GM18909 (cell line): ENCODE measurements around the gene PPP3CA.
"Not testable (repeated sequence)": the region's sequence is repeated elsewhere in the genome, so short reads cannot be mapped to it uniquely, and the experiment has no call there.

Experiments
- ATAC-seq: cut with Tn5 transposase; IDR thresholded peaks from one replicate; pipeline ENCODE4 v1.9.1; 2021; ENCODE audit warnings: mild to moderate bottlenecking; ENCODE audit not compliant: unreplicated experiment, poor library complexity

Gene PPP3CA

GRCh38 chr4:101262683-101263082 is 84.6 kb downstream of the PPP3CA start:
- ATAC-seq = no peak

DNA sequence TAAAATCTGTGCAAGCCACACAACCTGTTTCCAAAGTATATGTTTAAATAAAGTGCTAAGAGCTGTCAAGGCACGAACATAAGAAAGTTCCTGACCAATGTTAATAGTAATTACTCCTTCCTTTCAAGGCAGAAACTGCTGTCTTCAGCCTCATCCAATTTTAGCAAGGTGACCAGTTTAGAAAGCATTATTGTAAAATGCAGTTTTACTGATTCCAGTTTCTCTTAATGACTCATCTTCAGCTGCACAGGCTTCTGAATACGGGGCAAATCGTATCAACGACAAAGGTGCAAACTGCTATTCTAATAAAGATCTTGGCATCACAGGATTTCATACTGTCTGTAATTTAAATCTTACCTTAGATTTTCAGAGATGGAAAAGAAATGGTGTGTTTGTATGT is 87.5 kb downstream of the PPP3CA start:
- ATAC-seq = peak; percentile 97

DNA sequence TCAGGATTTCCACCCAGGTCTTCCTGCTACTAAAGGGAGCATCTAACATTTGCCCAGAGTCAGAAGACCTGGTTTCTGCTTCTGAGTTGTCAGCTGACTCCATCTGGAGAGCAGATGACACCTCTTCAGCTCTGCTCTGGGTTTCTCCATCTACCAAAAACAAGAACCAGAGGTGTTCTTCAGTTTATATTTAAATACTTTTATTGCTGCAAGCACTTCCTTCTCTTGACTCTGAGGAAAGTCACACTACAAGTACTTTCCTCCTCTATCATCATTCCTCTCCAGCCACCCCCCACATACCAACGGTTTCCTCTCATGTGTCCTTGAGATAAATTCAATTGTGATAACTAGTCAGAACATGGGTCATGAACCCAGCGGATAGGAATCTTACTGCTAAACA is 88.4 kb downstream of the PPP3CA start:
- ATAC-seq = peak; percentile 32

- no peak for ATAC-seq
These were observed 91.1 kb downstream of the PPP3CA start for GRCh38 chr4:101256222-101256621.

GRCh38 chr4:101254776-101255175 is 92.5 kb downstream of the PPP3CA start:
- ATAC-seq = no peak

DNA sequence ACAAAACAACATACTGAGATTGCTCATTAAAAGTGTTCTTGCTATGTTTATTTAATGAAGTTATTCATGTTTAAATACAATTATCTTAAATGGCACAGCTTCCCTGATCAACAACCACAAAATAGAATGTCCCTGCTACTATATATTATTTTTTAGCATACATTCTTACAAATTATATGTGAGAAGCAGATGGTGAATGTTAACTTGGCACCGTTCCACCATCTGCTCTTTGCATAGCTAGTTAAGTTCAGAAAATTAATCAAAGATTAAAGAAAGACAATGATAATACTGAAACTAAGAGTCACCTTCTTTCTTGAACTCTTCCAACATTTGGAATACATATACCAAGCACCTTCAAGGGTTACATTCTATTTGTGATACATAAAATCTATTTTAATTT is 94.2 kb downstream of the PPP3CA start:
- no peak for ATAC-seq

DNA sequence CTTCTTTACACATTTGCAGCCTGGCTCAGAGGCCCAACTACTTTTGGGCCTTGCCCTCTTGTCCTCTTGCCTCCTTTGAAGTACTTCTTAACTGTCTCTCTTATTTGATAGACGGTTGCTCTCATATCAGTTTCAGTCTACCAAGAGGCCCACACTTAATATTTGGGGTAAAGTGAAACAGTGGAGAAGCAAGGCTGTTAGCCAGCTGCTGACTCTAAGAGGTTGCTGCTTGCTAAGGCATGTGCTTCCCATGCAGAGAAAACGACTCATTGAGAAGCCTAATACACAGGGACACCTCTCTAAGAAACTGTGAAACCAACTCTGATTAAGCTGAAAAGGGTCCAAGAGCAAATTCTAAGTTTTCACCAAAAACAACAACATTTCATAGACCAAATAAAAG is 94.6 kb downstream of the PPP3CA start:
- peak; percentile 82 for ATAC-seq

DNA sequence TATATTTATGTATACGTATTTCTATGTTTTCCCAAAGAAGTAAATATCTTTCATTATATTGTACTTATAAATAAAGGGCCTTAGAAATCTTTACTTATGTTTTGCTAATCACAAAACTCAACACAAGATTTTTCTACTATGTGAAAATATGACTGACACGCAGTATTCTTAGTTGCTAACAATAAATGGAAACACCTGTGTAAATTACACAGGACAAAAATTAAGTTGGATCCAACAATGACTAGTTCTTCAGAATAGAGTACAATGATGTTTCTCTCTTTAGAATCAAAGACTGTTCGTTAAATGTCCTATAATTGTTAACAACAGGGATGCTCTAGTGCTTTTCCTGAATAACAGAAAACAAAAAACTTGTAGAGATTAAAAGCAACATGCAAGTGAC is 96.1 kb downstream of the PPP3CA start:
- ATAC-seq = no peak

DNA sequence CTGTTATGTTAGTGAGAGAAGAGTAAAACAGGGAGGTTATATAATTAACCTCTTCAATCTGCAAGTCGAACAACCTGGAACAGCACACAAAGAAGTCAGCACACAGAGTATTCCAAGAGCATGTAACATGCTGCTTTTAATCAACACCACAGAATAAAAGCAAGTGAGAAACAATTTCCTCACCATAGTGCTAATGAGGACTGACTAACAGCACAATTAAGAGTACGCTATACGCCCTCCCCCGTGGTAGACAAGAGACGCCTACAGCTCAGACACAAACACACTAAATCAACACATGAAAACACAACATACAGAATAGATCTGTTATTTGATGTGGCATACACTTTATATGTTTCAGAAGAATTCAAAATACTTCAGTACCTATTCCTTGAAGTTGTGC is 103.0 kb downstream of the PPP3CA start:
- ATAC-seq = no peak

- ATAC-seq = no peak
These were observed 104.9 kb downstream of the PPP3CA start for GRCh38 chr4:101242441-101242840.

DNA sequence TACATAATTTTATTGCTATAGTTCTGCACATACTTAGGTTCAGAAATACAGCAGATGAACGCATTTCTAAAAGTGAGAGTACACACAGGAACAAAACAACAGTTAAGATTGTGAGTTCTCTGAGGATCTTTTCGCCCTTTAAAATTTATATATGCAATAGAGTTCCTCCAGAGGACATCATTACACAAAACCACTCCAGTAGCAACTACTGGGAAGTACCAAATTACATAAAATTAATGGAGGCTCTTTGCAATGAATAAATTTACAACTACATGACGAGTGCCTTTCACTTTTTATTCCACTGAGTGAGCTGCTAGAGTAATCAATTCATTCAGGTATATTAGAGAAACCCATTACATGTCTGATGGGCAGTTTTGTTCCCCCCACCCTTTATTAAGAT is 107.2 kb downstream of the PPP3CA start:
- no peak for ATAC-seq

DNA sequence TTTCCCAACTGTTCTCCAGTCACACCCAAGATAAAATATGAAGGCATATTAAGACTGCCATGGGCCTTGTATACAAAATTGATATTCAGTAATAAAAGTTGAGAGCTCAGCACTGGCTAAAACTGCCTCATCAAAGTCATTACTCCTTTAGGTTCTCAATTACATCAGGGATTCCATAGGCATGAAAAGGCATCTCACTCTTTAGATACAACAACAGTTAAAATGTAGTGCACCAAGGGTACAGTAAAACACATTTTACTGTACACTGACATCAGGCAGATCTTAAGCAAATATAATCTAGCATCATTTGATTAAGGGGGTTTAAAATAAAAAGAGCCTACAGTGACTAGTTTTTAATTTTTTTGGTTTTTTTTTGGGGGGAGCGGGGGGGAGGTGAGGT is 107.7 kb downstream of the PPP3CA start:
- no peak for ATAC-seq

- no peak for ATAC-seq
These were observed 108.6 kb downstream of the PPP3CA start for GRCh38 chr4:101238706-101239105.

DNA sequence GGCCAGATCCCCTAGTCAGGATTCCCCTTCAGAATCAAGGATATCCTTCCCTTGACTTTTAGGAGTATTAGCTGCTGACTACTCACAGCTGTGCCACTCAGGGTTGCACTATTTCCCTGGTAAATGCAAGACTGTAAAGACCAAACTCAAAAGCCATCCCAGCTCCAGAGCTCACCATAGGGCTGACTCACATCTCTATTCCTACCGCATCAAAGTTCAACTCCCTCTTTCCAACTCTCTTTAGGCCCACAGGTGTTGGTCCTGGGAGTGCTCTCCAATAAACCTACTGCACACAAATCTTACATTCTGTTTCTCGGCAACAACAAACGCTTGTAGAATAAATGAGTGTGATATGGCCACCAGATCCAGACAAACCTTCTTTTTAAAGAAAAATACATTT is 109.6 kb downstream of the PPP3CA start:
- ATAC-seq = no peak

DNA sequence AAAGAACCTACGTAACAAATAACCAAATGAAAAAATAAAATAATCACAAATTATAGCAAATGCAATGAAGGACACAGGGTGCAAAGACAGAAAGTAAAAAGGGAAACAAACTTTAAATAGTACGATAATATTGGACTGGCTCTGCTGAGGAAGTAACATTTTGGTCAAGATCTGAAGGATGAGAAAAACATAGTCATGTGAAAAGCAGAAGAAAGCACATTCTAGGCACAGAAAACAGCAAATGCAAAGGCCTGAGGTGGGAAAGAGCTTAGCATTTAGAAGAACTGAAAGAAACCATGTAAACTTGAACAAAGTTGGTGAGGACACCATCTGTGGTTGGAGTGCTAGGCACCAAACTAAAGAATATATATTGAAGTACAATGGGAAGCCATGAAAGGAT is 111.2 kb downstream of the PPP3CA start:
- no peak for ATAC-seq

- ATAC-seq = not testable (repeated sequence)
These were observed 113.2 kb downstream of the PPP3CA start for GRCh38 chr4:101234141-101234540.

GRCh38 chr4:101232074-101232776 is 115.1 kb downstream of the PPP3CA start:
- peak; percentile 64 for ATAC-seq

GRCh38 chr4:101230801-101231426 is 116.4 kb downstream of the PPP3CA start:
- ATAC-seq = no peak

DNA sequence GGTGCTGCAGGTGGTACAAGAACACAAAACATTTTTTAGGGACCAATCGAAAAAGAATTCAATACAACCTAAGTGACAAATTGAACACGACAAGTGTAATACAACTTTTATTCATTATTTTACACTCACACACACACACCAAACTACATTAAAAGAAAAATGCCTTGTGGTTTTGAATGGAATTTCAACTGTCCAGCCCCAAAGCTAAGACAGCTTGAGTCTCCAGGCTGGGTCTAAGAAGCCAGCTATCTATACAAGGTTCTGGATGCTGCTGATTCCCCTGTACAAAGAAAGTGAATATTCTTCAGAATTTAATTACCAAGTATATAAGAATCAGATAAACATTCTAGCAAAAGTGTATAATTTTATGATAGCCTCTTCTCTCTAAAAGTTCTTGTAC is 118.2 kb downstream of the PPP3CA start:
- ATAC-seq = no peak

GRCh38 chr4:101227715-101228114 is 119.6 kb downstream of the PPP3CA start:
- ATAC-seq = no peak

- no peak for ATAC-seq
These were observed 122.7 kb downstream of the PPP3CA start for GRCh38 chr4:101224358-101225218.
